Measurements from ENCODE around the gene VSNL1.

The VSNL1 gene

DNA sequence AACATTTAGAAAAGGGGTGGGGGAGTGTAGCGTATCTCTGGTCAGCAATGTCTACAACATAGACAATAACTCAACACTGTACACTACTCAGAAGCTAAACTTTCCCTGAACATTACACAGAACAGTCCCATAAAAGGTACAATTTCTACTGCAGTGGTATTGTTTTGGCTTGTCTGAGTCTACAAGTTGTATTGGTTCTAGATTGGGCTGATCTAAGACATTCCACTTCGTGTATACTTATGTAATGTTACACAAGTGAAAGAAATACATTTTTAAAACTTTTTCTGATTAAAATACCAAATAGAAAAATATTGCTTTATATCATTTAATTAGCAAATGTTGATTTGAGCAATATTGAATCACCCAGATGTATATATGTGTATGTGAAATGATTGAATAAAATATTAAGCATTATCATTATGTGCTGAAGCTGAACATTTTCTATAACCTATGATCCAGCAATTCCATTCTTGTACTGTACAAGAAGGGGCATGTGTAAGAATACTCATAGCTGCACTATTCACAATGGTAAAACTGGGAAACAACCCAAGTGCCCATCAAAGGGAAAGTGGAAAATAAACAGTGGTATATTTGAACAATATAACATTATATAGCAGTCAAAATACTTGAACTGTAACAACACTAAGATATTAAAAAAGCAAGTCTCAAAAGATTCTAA, 52.4 kb downstream of the VSNL1 start:
- no peak overlapping the region for H3K4me2 ChIP-seq
- H3K36me3 ChIP-seq = no peaks in the 10 kb centered on the region

GRCh38 chr2:17593445-17593840, 52.9 kb downstream of the VSNL1 start:
- Histone ChIP-seq H3K27ac (no peak overlapping the region), H3K36me3 (no peaks in the 10 kb centered on the region), H3K9me3 (no peaks in the 10 kb centered on the region), H3K27me3 (no peaks in the 10 kb centered on the region), H3K4me2 (no peak overlapping the region), H3K9ac (no peak overlapping the region), H4K20me1 (no peaks in the 10 kb centered on the region), H3K4me3 (no peak overlapping the region), H3K4me1 (no peaks in the 10 kb centered on the region)
- TF ChIP-seq Cebpa-rat (IDR thresholded peaks at IDR 0.05) = no peak

More for the DNA sequence above, 52.4 kb downstream of the VSNL1 start:
- no peak overlapping the region for H3K4me3 ChIP-seq
- no peaks in the 10 kb centered on the region for H3K4me1 ChIP-seq
- H4K20me1 ChIP-seq = no peaks in the 10 kb centered on the region
- H3K27ac ChIP-seq = no peak overlapping the region
- H3K27me3 ChIP-seq = no peaks in the 10 kb centered on the region
- no peak for TF ChIP-seq Cebpa-rat (IDR thresholded peaks at IDR 0.05)
- no peak overlapping the region for H3K9ac ChIP-seq
- no peaks in the 10 kb centered on the region for H3K9me3 ChIP-seq

DNA sequence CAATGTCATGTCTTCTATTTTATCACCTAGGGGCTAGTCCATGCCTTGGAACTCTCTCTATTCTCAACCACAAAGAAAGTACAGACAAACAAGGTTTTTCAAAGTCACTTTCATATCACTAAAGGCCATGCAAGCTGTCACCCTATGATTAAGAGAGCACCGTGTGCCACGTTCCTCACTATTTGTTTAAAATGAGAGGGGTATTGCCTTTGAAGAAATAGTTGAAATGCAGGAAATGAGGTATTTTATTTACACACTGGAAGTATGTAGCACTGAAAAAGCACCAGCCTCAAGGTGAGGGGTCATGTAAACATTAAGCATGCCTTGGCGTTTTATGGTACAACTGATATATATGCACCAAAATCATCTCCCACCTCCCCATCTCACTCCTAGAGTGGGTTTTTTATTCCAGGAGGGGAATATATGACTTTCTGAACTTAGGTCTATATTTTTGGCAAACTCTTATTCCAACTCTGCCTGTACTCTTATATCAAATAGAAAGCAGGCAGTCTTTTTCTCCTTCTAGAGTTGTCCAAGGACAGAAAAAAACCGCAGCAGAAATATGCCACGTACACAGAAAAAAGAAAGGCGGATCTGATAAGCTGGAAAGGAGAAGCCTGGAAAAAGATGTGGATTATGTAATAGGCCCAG, 53.5 kb downstream of the VSNL1 start:
- Histone ChIP-seq H4K20me1 (no peaks in the 10 kb centered on the region), H3K9ac (no peak overlapping the region), H3K4me1 (no peaks in the 10 kb centered on the region), H3K27ac (no peak overlapping the region), H3K36me3 (no peaks in the 10 kb centered on the region), H3K9me3 (no peaks in the 10 kb centered on the region), H3K27me3 (no peaks in the 10 kb centered on the region), H3K4me3 (no peak overlapping the region), H3K4me2 (no peak overlapping the region)
- no peak for TF ChIP-seq Cebpa-rat (IDR thresholded peaks at IDR 0.05)

DNA sequence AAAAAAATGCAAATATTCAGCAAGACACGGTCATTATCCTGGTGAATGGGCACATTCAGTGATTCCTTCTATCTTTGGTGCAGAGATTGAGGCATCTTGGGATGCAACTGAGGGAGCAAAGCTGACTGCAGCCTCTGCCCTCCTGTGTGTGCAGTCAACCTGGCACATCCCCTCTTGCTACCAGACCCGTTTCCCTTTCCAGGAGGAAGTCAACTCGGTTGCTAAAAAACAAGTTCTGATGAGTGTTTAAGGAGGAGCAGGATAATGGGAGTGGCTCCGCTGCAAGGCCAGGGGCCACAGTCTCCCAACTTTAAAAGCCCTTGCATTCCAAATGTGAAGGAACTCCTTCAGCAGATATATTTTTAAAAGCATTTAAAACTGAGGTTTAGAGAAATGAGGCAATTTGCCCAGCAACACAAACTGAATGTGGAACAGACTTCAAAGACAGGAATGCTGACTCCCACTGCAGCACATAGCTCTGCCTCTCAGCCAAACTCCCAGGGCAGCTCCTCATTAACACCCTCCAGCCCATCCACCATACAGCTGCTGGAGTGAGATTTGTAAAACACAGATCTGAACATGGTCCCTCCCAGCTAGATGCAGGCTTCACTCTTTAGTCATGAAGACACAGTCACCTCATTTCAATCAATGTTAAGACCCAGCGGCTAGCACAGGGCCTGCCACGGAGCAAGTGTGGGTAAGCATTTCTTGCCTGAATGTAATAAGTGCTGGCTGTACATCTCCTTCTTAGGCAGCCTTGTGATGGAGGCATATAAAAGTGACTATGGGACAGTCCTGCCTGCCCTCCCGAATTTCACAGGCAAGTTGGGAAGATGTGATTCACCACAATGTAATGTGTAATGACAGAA, 54.3 kb downstream of the VSNL1 start:
- TF ChIP-seq Cebpa-rat (IDR thresholded peaks at IDR 0.05) = no peak
- Histone ChIP-seq H3K27me3 (no peaks in the 10 kb centered on the region), H3K4me3 (no peak overlapping the region), H4K20me1 (no peaks in the 10 kb centered on the region), H3K4me1 (no peaks in the 10 kb centered on the region), H3K36me3 (no peaks in the 10 kb centered on the region), H3K9me3 (no peaks in the 10 kb centered on the region), H3K4me2 (no peak overlapping the region), H3K9ac (no peak overlapping the region), H3K27ac (no peak overlapping the region)

DNA sequence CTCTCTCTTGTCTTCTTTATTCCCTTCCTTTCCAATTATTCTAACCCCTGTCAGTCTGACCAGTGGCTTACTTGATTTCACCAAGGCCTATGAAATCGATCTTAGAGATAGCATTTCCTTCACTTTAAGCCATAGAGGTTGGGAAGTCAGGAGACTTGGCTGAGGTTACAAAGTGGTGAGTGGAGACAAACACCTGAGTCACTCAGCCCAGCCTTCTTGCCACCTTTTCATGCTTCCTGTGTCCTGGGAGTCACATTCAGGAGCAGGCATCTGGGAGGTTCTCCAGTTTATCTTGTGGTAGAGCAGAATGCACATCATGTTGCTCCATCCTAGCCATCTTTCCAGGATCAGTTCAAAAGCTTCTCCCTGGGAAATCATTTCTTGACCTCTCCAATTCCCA, 59.1 kb downstream of the VSNL1 start:
- H3K27ac ChIP-seq = no peak overlapping the region
- no peaks in the 10 kb centered on the region for H3K4me1 ChIP-seq
- no peaks in the 10 kb centered on the region for H4K20me1 ChIP-seq
- H3K36me3 ChIP-seq = no peaks in the 10 kb centered on the region
- H3K27me3 ChIP-seq = no peaks in the 10 kb centered on the region
- TF ChIP-seq Cebpa-rat (IDR thresholded peaks at IDR 0.05) = no peak
- H3K4me3 ChIP-seq = no peak overlapping the region
- no peak overlapping the region for H3K9ac ChIP-seq
- no peak overlapping the region for H3K4me2 ChIP-seq
- no peaks in the 10 kb centered on the region for H3K9me3 ChIP-seq

- no peak for TF ChIP-seq Cebpa-rat (IDR thresholded peaks at IDR 0.05)
- no peak overlapping the region for H3K4me3 ChIP-seq
These were observed 60.2 kb downstream of the VSNL1 start for GRCh38 chr2:17600556-17601204.

DNA sequence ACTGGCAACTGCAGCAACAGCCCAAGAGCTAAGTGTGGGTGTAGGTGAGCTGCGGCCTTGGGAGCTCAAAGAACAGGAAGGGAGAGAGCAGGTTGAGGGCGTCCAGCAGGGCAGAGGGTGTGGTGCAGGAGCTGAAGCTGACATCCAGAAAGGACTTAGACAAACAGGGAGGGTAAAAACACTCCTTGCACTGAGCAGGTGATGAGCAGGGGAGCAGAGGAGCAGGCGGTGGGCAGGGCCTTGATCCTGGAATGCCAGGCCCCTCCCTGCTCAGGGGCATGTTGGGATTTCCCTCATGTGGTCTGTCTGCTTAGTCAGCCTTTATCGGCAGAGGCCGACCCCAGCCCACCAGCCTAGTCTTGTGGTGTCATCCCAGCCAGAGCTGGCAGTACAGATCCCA, 63.6 kb downstream of the VSNL1 start:
- TF ChIP-seq Cebpa-rat (IDR thresholded peaks at IDR 0.05) = no peak
- Histone ChIP-seq H3K9ac (no peak overlapping the region), H3K4me1 (no peaks in the 10 kb centered on the region), H3K27ac (no peak overlapping the region), H3K36me3 (no peaks in the 10 kb centered on the region), H3K27me3 (no peaks in the 10 kb centered on the region), H3K9me3 (no peaks in the 10 kb centered on the region), H3K4me3 (no peak overlapping the region), H4K20me1 (no peaks in the 10 kb centered on the region), H3K4me2 (no peak overlapping the region)

More at GRCh38 chr2:17600556-17601204, 60.2 kb downstream of the VSNL1 start:
- H3K27me3 ChIP-seq = no peaks in the 10 kb centered on the region
- H3K9me3 ChIP-seq = no peaks in the 10 kb centered on the region
- no peaks in the 10 kb centered on the region for H3K36me3 ChIP-seq
- no peak overlapping the region for H3K9ac ChIP-seq
- no peaks in the 10 kb centered on the region for H4K20me1 ChIP-seq
- H3K4me2 ChIP-seq = no peak overlapping the region
- no peak overlapping the region for H3K27ac ChIP-seq
- no peaks in the 10 kb centered on the region for H3K4me1 ChIP-seq

- Histone ChIP-seq H3K27me3 (no peaks in the 10 kb centered on the region), H3K4me3 (no peak overlapping the region), H3K36me3 (no peaks in the 10 kb centered on the region), H4K20me1 (no peaks in the 10 kb centered on the region), H3K27ac (no peak overlapping the region), H3K4me2 (no peak overlapping the region), H3K9ac (no peak overlapping the region), H3K4me1 (no peaks in the 10 kb centered on the region), H3K9me3 (no peaks in the 10 kb centered on the region)
- TF ChIP-seq Cebpa-rat (IDR thresholded peaks at IDR 0.05) = no peak
These were observed 65.2 kb downstream of the VSNL1 start for GRCh38 chr2:17605696-17606095.

- Histone ChIP-seq H3K9ac (no peak overlapping the region), H3K4me3 (no peak overlapping the region), H3K36me3 (no peaks in the 10 kb centered on the region), H4K20me1 (no peaks in the 10 kb centered on the region), H3K27ac (no peak overlapping the region), H3K4me2 (no peak overlapping the region), H3K9me3 (no peaks in the 10 kb centered on the region), H3K4me1 (no peaks in the 10 kb centered on the region), H3K27me3 (no peaks in the 10 kb centered on the region)
- TF ChIP-seq Cebpa-rat (IDR thresholded peaks at IDR 0.05) = no peak
These were observed 66.4 kb downstream of the VSNL1 start for GRCh38 chr2:17606851-17607250.

Data from BLaER1 (cell line).